Thoracic aorta (tissue), 2 donors: ENCODE data around the gene FAM131B. TPM values are rescaled to one million over a fixed set of nuclear protein-coding genes. Genes with fewer than 3 reads are reported as not detected.

Experiments used
- ATAC-seq: fragments of 150-250 bp; one replicate; pipeline ENCODE4 v1.8.0; 2017; ENCODE audit warnings: low read depth; ENCODE audit not compliant: insufficient number of reproducible peaks, low FRiP score
- DNase-seq: peaks from one replicate; pipeline ENCODE4 v3.0.0-alpha.2; 2020; ENCODE audit warnings: low spot score
- H3K27ac ChIP-seq, 2 donors: fragments of 200-600 bp; sonication (generic); 1 replicate in 1 of 2; 2 replicates in 1 of 2; pipeline ENCODE4 v1.5.1; 2016; ENCODE audit warnings: mild to moderate bottlenecking in 2 of 2, moderate library complexity in 2 of 2
- H3K27me3 ChIP-seq: fragments of 200-600 bp; sonication (generic); replicated peaks from 2 replicates; pipeline ENCODE4 v1.6.0; 2016; ENCODE audit warnings: mild to moderate bottlenecking; ENCODE audit not compliant: insufficient read depth
- H3K36me3 ChIP-seq: fragments of 200-600 bp; sonication (generic); one replicate; pipeline ENCODE4 v1.5.1; 2016
- H3K4me1 ChIP-seq, 2 donors: fragments of 200-600 bp; sonication (generic); 1 replicate in 1 of 2; 2 replicates in 1 of 2; pipeline versions ENCODE4 v1.5.1 to v1.6.0; 2016; ENCODE audit warnings: low read depth in 2 of 2, mild to moderate bottlenecking in 1 of 2; ENCODE audit not compliant: control insufficient read depth in 1 of 2
- H3K4me3 ChIP-seq: fragments of 200-600 bp; sonication (generic); 2 replicates; pipeline ENCODE4 v1.5.1; 2016; ENCODE audit warnings: mild to moderate bottlenecking
- H3K9me3 ChIP-seq: fragments of 200-600 bp; sonication (generic); 2 replicates; pipeline ENCODE4 v1.5.1; 2016
- total RNA-seq, 2 donors: library from RNA; depleted of rRNA; stranded (reverse); fragments of >200 nt; gene quantifications; one replicate each; pipeline versions ENCODE4 v1.1.0 to v1.2.3, GENCODE V29; 2016
- TF ChIP-seq, protein P1 (sequence below): fragments of 200-600 bp; sonication (generic); IDR thresholded peaks from one replicate; pipeline ENCODE4 v1.5.1; 2019; ENCODE audit warnings: antibody characterized with exemption

The FAM131B gene
- total RNA-seq, 2 donors from 2014 or later, result 2.3 to 3.3 TPM

DNA sequence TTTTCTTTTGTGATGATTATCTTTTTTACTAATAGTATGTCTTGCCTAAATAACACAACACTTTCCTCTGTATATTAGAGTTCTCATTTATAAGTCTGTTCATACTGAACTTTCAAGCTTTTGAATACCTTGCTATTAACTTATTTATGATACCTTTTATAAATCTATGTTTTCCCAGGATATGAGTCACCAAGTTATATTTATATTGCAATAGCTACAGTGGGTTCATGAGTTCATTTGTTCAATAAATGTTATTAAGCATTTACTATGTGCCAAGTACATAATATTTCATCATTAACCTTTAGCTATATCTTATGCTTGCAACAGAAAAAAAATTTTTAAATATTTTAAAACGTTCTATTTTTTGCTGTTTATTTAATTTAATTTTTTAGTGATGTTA is 28.3 kb downstream of the FAM131B start:
- Histone ChIP-seq H3K9me3 (no peaks in the 10 kb centered on the region), H3K27ac (no peak overlapping the region), H3K27me3 (no peaks in the 10 kb centered on the region), H3K4me1 (no peaks in the 10 kb centered on the region), H3K4me3 (no peak overlapping the region), H3K36me3 (no peaks in the 10 kb centered on the region)
- TF ChIP-seq, protein P1, sequence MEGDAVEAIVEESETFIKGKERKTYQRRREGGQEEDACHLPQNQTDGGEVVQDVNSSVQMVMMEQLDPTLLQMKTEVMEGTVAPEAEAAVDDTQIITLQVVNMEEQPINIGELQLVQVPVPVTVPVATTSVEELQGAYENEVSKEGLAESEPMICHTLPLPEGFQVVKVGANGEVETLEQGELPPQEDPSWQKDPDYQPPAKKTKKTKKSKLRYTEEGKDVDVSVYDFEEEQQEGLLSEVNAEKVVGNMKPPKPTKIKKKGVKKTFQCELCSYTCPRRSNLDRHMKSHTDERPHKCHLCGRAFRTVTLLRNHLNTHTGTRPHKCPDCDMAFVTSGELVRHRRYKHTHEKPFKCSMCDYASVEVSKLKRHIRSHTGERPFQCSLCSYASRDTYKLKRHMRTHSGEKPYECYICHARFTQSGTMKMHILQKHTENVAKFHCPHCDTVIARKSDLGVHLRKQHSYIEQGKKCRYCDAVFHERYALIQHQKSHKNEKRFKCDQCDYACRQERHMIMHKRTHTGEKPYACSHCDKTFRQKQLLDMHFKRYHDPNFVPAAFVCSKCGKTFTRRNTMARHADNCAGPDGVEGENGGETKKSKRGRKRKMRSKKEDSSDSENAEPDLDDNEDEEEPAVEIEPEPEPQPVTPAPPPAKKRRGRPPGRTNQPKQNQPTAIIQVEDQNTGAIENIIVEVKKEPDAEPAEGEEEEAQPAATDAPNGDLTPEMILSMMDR, result no peak
- ATAC-seq, result no peak
- no peak for DNase-seq

DNA sequence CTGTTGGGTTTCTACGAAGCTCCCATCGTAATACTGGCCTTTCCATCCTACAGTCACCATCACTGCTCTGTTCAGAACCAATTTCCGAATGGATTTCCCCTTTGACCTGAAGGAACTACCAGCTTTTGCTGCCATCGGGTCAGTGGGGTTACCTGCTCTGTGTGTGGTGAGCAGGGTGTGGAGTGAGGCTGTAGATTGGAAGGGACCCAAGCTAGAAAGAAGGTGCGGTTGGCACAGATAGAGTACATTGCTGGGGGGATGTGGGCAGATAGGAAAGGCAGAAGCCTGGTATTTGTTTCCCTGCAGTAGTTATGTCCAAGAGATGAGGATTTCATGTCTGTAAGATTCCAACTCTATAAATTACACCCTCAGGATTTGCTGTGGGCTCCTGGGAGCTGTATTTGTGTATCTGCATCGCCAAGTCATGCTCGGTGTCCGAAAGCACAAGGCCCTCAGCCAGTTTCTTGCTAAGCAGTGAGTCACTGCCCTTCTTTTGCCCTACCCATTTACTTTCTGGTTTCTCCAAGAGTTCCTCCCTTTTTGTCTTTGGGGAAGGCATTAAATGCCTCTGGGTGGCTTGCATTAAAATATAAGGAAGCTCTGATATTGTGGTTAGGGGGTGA is 31.2 kb downstream of the FAM131B start:
- Histone ChIP-seq H3K9me3 (no peaks in the 10 kb centered on the region), H3K27me3 (no peaks in the 10 kb centered on the region), H3K4me3 (no peak overlapping the region), H3K27ac (no peak overlapping the region), H3K36me3 (no peaks in the 10 kb centered on the region), H3K4me1 (no peaks in the 10 kb centered on the region)
- DNase-seq (no peak), ATAC-seq (no peak)
- TF ChIP-seq, protein P1, result no peak

DNA sequence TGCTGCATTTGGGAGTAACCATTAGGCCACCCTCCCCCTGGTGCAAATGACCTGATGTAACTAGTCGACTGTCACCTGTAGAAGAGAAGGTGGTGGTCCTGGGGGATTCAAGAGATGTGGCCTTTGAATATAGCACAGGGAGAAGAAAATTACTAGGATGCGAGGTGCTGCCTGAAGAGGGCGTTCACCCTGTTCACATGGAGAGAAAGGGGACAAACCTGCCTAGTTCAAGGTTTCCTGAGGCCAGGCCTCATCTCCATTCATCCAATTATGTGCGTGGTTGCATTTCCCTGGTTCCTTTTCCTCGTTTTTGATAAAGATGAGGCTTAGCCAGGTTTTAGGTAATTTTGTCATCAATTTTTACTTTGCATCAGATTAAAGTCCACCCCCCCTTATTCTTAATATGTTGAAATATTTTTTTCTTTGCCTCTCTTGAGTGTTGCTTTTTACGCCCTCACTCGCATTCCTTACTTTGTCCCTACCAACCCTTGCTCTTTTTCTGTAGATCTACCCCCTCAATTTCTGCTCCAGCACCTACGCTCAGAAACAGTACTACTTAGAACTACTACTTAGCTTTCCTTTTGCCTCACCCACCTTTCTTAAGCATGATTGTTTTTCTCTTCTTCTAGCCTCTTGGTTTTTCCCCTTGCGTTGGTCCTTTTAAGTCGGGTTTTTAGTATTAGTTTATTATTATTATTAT is 32.9 kb downstream of the FAM131B start:
- ATAC-seq, result no peak
- TF ChIP-seq, protein P1, result no peak
- no peaks in the 10 kb centered on the region for H3K9me3 ChIP-seq

DNA sequence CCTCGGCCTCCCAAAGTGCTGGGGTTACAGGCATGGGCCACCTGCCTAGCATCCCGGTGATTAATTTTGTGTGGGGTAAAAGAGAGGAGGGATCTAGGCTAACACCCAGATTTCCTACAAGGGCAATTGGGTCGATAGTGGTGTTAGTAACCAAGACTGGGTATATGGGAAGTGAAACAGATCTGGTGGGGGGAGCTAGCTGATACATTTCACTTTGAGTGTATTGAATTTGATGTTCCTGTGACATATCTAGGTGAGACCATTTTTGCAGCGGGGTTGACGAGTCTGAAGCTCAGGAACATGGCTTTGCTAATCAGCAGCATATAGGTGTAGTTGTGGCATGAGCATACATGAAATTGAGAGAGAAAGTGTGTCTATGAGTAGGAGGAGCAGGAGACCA is 34.6 kb downstream of the FAM131B start:
- no peak for DNase-seq
- Histone ChIP-seq H3K36me3 (no peaks in the 10 kb centered on the region), H3K27me3 (no peaks in the 10 kb centered on the region), H3K9me3 (no peaks in the 10 kb centered on the region), H3K4me3 (no peak overlapping the region), H3K27ac (no peak overlapping the region), H3K4me1 (no peaks in the 10 kb centered on the region)
- no peak for ATAC-seq
- TF ChIP-seq, protein P1, result no peak

More for the DNA sequence above, 32.9 kb downstream of the FAM131B start:
- Histone ChIP-seq H3K27me3 (no peaks in the 10 kb centered on the region), H3K36me3 (no peaks in the 10 kb centered on the region), H3K27ac (no peak overlapping the region), H3K4me1 (no peaks in the 10 kb centered on the region), H3K4me3 (no peak overlapping the region)
- DNase-seq, result no peak

DNA sequence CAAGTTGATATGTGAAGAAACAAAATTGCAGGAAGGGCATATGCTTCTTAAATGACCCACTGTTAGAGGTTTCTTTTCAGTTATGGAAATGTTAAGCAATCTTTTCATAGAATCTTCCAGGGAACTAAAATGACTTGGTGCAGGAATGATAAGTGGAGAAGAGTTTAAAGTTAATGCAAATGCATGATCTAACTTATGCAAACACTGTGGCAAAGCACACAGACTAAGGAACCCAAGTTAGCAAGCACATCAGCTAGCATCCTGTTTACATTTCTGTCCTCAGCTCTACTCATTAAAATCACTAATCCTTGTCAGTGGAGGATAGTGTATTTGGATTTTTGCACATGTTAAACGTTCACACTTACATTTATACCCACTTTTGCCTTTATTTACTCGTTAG is 37.3 kb downstream of the FAM131B start:
- DNase-seq, result no peak
- H3K27me3 ChIP-seq, result no peaks in the 10 kb centered on the region
- no peaks in the 10 kb centered on the region for H3K36me3 ChIP-seq
- no peak overlapping the region for H3K4me3 ChIP-seq
- no peak overlapping the region for H3K27ac ChIP-seq
- no peaks in the 10 kb centered on the region for H3K9me3 ChIP-seq
- TF ChIP-seq, protein P1, result no peak
- ATAC-seq, result no peak
- H3K4me1 ChIP-seq, result no peaks in the 10 kb centered on the region
